Activated CD4-positive, alpha-beta T cell treated with anti-CD3 and anti-CD28 coated beads for 36 hours (primary cell): Measurements from ENCODE around the gene AKAP6. TPM values are rescaled to one million over a fixed set of nuclear protein-coding genes. Genes with fewer than 3 reads are reported as not detected.

ENCODE experiments used
- ATAC-seq: fragments of 200-7000 bp; cut with Tn5 transposase; one replicate; pipeline ENCODE4 v1.10.0; 2021; ENCODE audit warnings: mild to moderate bottlenecking, moderate library complexity
- CTCF ChIA-PET: fragments of 350-600 bp; sonication (Branson Sonifier 250); formaldehyde crosslinking; loops from one replicate; lab custom pipeline; 2021; ENCODE audit warnings: antibody characterized with exemption; lab: Charles Lee
- POLR2A ChIA-PET: fragments of 350-600 bp; sonication (Branson Sonifier 250); formaldehyde crosslinking; loops from one replicate; lab custom pipeline; 2021; ENCODE audit warnings: antibody characterized with exemption, inconsistent platforms; lab: Charles Lee
- DNase-seq: peaks from one replicate; pipeline ENCODE4 v3.0.0-alpha.2; 2020
- H3K27ac Mint-ChIP-seq: one replicate; pipeline ENCODE4 v1.8.0; 2021; ENCODE audit warnings: mixed read lengths
- H3K27me3 Mint-ChIP-seq: one replicate; pipeline ENCODE4 v1.8.0; 2021; ENCODE audit warnings: mixed read lengths
- H3K36me3 Mint-ChIP-seq: one replicate; pipeline ENCODE4 v1.8.0; 2021; ENCODE audit warnings: low read depth, mixed read lengths
- H3K4me1 Mint-ChIP-seq: one replicate; pipeline ENCODE4 v1.8.0; 2021; ENCODE audit warnings: mixed read lengths
- H3K4me3 Mint-ChIP-seq: one replicate; pipeline ENCODE4 v1.8.0; 2021; ENCODE audit warnings: mild to moderate bottlenecking, moderate library complexity, mixed read lengths
- H3K9me3 Mint-ChIP-seq: one replicate; pipeline ENCODE4 v1.8.0; 2021; ENCODE audit warnings: low read depth, mixed read lengths
- intact Hi-C, 2 experiments: fragments of 100-400 bp; cut with DNase I in 1 of 2; cut with micrococcal nuclease in 1 of 2; formaldehyde crosslinking; loops; one replicate each; pipeline versions ENCODE4 v1.14.2 to v1.15.1; 2022 to 2024; cut with DNase I, micrococcal nuclease
- total RNA-seq, 2 experiments: library from RNA; stranded (reverse); gene quantifications; one replicate each; pipeline ENCODE4 v1.2.3, GENCODE V29; 2021

AKAP6 gene
- total RNA-seq, 2 experiments from 2014 or later = 1.1 to 2.0 TPM

GRCh38 chr14:32472512-32473463 lies 143.7 kb downstream of the AKAP6 start:
- ChIA-PET POLR2A (no interaction called here), CTCF (interaction anchor here (1.4 kb wide), 1 partner anchor 45 kb away, joined by 3 read pairs; no protein-coding TSS in a partner anchor)
- H3K9me3 Mint-ChIP-seq = no peaks in the 10 kb centered on the region
- intact Hi-C loops = no loop called here
- H3K27ac Mint-ChIP-seq = no peak overlapping the region
- no peaks in the 10 kb centered on the region for H3K4me1 Mint-ChIP-seq
- ATAC-seq (no peak), DNase-seq (no peak)
- no peaks in the 10 kb centered on the region for H3K36me3 Mint-ChIP-seq
- H3K27me3 Mint-ChIP-seq = peaks cover 4% of the 10 kb centered on the region
- no peak overlapping the region for H3K4me3 Mint-ChIP-seq

GRCh38 chr14:32473464-32473855 lies 144.4 kb downstream of the AKAP6 start:
- no peak overlapping the region for H3K4me3 Mint-ChIP-seq
- DNase-seq (no peak), ATAC-seq (no peak)
- ChIA-PET POLR2A (no interaction called here), CTCF (interaction anchor here (1.4 kb wide), 1 partner anchor 46 kb away, joined by 3 read pairs; no protein-coding TSS in a partner anchor)
- H3K36me3 Mint-ChIP-seq = no peaks in the 10 kb centered on the region
- peaks cover 4% of the 10 kb centered on the region for H3K27me3 Mint-ChIP-seq
- no peaks in the 10 kb centered on the region for H3K4me1 Mint-ChIP-seq
- intact Hi-C loops = no loop called here
- no peaks in the 10 kb centered on the region for H3K9me3 Mint-ChIP-seq
- H3K27ac Mint-ChIP-seq = no peak overlapping the region

DNA sequence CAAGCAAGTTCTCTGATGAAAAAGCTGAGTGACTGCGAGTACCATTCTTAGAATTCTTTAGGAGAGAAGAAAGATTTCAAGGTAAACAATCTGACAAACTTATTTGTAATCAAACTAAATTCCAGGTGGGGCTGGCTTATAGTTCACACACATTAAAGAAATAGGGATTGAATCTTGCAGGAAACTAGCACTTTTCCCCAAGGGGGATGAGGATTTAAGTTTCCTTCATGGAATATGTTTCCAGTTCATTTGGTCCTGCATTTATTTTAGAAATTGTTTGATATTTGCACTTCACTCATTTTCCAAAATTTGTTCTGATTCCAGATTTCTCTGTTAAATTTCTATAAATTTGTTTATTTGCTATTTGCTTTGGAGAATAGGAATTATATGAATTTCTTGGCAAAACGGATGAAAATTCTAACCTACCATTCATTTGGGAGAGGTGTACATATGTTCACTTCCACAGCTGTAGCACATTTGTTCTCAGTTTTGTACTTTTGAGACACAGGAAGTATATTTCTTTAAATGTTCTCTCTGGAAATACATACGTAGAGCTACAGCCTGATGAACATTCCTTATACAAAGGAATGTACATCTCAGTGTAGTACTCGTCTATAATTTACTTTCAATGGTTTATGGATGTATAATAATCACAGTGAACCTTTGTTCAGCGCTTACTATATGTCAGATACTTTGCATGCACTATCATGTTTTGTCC lies 145.5 kb downstream of the AKAP6 start:
- Mint-ChIP-seq H3K36me3 (no peaks in the 10 kb centered on the region), H3K4me3 (no peak overlapping the region), H3K9me3 (no peaks in the 10 kb centered on the region), H3K27me3 (peaks cover 2% of the 10 kb centered on the region), H3K4me1 (no peaks in the 10 kb centered on the region), H3K27ac (no peak overlapping the region)
- ChIA-PET POLR2A (interaction anchor here (0.6 kb wide), 1 partner anchor 63 kb away, joined by 5 read pairs; no protein-coding TSS in a partner anchor), CTCF (no interaction called here)
- DNase-seq = no peak
- intact Hi-C loops = no loop called here
- ATAC-seq = no peak

DNA sequence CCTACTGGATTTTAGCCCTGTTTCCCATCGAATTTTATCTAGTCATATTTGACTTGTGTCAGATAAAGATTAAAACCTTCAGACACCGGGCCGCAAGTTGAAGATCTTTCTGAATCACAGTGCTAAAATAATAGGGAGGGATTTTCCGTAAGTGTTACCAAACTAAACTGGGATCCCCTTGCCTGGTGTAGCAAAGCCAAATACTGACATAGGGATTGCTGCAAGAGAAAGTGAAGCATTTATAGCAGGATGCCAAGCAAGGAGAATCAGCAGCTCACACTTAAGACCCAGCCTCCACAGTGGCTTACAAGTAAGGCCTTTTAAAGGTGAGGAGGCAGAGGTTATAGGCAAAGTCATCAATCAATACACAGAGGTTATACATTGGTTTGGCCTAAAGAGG lies 147.4 kb downstream of the AKAP6 start:
- ATAC-seq (no peak), DNase-seq (no peak)
- CTCF ChIA-PET = no interaction called here
- Mint-ChIP-seq H3K9me3 (no peaks in the 10 kb centered on the region), H3K36me3 (no peaks in the 10 kb centered on the region), H3K4me3 (no peak overlapping the region), H3K27me3 (peaks cover 2% of the 10 kb centered on the region), H3K27ac (no peak overlapping the region), H3K4me1 (no peaks in the 10 kb centered on the region)
- POLR2A ChIA-PET = interaction anchor here (0.7 kb wide), 1 partner anchor 169 kb away, joined by 3 read pairs; no protein-coding TSS in a partner anchor
- intact Hi-C loops = no loop called here

DNA sequence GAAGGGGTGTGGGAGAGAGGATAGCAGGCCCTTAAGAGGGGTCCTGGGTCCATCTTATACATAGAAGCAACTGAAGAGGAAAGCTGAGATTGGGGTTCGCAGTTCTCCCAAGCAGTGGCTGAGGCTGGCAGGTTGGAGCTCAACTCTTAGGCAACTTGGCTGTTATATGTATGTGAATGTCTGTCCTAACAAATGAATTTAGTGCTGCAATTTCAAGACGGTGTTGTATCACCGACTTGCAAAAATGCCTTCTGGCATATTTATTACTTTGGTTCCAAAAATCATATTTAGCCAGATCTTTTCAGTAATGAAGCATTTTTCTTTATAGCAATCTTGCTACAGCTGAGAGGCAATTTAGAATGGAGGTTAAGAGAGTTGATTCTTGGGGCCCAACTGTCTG lies 148.3 kb downstream of the AKAP6 start:
- H3K4me3 Mint-ChIP-seq = no peak overlapping the region
- peaks cover 2% of the 10 kb centered on the region for H3K27me3 Mint-ChIP-seq
- H3K36me3 Mint-ChIP-seq = no peaks in the 10 kb centered on the region
- H3K9me3 Mint-ChIP-seq = no peaks in the 10 kb centered on the region
- H3K27ac Mint-ChIP-seq = no peak overlapping the region
- CTCF ChIA-PET = interaction anchor here (1.2 kb wide), 1 partner anchor 25 kb away, joined by 3 read pairs; no protein-coding TSS in a partner anchor
- intact Hi-C loops = no loop called here
- ATAC-seq (no peak), DNase-seq (no peak)
- H3K4me1 Mint-ChIP-seq = no peaks in the 10 kb centered on the region
- POLR2A ChIA-PET = interaction anchor here (0.6 kb wide), 1 partner anchor 1936 kb away, joined by 7 read pairs; no protein-coding TSS in a partner anchor

DNA sequence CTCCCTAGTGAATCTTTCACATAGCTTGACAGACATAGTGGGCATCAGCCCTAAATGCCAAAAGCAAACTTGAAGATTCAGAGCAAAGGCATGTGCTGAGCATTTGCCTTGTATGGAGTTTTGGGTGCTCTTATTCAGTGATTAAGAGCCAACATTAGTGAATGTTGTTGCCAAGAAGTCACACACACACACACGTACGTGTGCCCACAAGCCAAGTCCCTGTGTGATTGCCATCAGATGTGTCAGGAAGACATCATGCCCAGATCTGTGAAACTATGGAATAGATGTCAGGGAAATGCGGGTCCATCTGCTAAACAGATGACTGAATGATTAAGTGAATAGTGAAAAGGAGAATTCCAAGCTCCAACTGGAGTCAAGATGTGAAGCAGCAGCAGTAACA lies 149.0 kb downstream of the AKAP6 start:
- POLR2A ChIA-PET = no interaction called here
- DNase-seq = no peak
- Mint-ChIP-seq H3K27me3 (peaks cover 2% of the 10 kb centered on the region), H3K4me3 (no peak overlapping the region), H3K36me3 (no peaks in the 10 kb centered on the region), H3K9me3 (no peaks in the 10 kb centered on the region), H3K4me1 (no peaks in the 10 kb centered on the region), H3K27ac (no peak overlapping the region)
- ATAC-seq = no peak
- CTCF ChIA-PET = interaction anchor here (1.0 to 1.2 kb wide), 2 partner anchors 10 to 24 kb away, joined by 3 read pairs; no protein-coding TSS in a partner anchor
- intact Hi-C loops = no loop called here

DNA sequence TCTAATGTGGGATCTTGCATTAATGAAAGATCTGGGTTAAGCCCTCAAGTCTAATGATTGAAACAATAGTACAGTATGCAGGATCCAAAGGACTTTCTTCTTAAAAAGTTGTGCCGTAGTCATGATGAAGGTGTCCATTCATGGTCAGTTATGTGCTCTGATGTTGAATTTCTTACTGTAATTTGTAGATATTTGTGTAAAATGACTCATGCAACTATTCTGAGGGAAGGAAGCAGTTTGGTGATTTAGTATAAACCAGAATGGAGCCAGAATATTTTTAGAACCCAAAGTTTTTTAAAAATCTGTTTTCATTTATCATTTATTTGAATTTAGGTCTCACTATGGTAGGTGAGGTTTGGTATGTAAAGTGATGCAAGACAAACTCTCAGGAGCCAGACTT lies 151.2 kb downstream of the AKAP6 start:
- CTCF ChIA-PET = no interaction called here
- POLR2A ChIA-PET = no interaction called here
- DNase-seq = no peak
- no peak for ATAC-seq
- Mint-ChIP-seq H3K27me3 (no peaks in the 10 kb centered on the region), H3K4me1 (no peaks in the 10 kb centered on the region), H3K27ac (no peak overlapping the region), H3K36me3 (no peaks in the 10 kb centered on the region), H3K4me3 (no peak overlapping the region), H3K9me3 (no peaks in the 10 kb centered on the region)
- intact Hi-C loops = no loop called here

DNA sequence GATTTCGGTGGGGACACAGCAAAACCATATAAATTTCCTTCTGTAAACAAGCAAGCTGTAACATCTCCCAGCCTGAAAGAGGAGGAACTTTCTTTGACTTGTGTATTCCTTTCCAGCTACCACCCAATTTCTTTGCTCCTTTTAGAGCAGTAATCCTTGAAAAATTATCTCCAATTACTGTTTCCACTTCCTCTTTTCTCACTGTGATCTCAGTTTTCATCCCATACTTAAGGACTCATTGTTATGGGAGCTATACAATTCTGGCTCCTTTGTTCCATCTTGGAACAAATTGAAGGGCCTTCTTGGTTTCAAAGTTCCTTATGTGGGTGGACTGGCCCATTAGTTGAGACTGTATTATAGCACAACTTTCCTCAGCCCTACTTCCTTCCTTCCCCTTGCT lies 152.6 kb downstream of the AKAP6 start:
- intact Hi-C loops = no loop called here
- no peaks in the 10 kb centered on the region for H3K27me3 Mint-ChIP-seq
- ATAC-seq = no peak
- ChIA-PET CTCF (no interaction called here), POLR2A (no interaction called here)
- no peak overlapping the region for H3K4me3 Mint-ChIP-seq
- peaks cover 6% of the 10 kb centered on the region for H3K9me3 Mint-ChIP-seq
- H3K27ac Mint-ChIP-seq = no peak overlapping the region
- no peak for DNase-seq
- peaks cover 2% of the 10 kb centered on the region for H3K36me3 Mint-ChIP-seq
- H3K4me1 Mint-ChIP-seq = no peaks in the 10 kb centered on the region

GRCh38 chr14:32491416-32492016 lies 162.4 kb downstream of the AKAP6 start:
- peaks cover 2% of the 10 kb centered on the region for H3K9me3 Mint-ChIP-seq
- ChIA-PET POLR2A (no interaction called here), CTCF (no interaction called here)
- no peak overlapping the region for H3K27ac Mint-ChIP-seq
- H3K36me3 Mint-ChIP-seq = no peaks in the 10 kb centered on the region
- DNase-seq (no peak), ATAC-seq (no peak)
- no peak overlapping the region for H3K4me3 Mint-ChIP-seq
- peaks cover 5% of the 10 kb centered on the region for H3K27me3 Mint-ChIP-seq
- intact Hi-C loops = no loop called here
- H3K4me1 Mint-ChIP-seq = no peaks in the 10 kb centered on the region

DNA sequence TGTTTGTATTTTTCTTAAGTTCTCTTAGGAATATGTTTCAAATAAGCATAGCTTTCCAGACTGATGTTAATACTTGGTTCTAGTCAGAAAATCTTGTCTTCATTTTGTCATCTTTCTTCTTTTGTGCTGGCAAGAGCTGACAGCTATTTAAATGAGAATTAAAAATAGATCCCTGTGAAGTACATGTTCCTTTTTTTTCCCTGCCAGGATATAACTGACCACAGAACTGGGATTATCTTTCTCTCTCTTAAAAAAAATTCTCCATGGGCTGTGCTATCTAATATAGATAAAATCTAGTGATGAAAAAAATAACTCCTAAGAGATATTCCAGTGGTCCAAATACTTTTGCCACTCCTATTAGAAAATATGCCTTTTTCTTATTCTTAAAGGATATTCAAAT lies 163.4 kb downstream of the AKAP6 start:
- H3K27ac Mint-ChIP-seq = no peak overlapping the region
- DNase-seq (no peak), ATAC-seq (no peak)
- H3K4me3 Mint-ChIP-seq = no peak overlapping the region
- peaks cover 9% of the 10 kb centered on the region for H3K27me3 Mint-ChIP-seq
- CTCF ChIA-PET = no interaction called here
- intact Hi-C loops = no loop called here
- POLR2A ChIA-PET = no interaction called here
- H3K36me3 Mint-ChIP-seq = no peaks in the 10 kb centered on the region
- no peaks in the 10 kb centered on the region for H3K4me1 Mint-ChIP-seq
- no peaks in the 10 kb centered on the region for H3K9me3 Mint-ChIP-seq

DNA sequence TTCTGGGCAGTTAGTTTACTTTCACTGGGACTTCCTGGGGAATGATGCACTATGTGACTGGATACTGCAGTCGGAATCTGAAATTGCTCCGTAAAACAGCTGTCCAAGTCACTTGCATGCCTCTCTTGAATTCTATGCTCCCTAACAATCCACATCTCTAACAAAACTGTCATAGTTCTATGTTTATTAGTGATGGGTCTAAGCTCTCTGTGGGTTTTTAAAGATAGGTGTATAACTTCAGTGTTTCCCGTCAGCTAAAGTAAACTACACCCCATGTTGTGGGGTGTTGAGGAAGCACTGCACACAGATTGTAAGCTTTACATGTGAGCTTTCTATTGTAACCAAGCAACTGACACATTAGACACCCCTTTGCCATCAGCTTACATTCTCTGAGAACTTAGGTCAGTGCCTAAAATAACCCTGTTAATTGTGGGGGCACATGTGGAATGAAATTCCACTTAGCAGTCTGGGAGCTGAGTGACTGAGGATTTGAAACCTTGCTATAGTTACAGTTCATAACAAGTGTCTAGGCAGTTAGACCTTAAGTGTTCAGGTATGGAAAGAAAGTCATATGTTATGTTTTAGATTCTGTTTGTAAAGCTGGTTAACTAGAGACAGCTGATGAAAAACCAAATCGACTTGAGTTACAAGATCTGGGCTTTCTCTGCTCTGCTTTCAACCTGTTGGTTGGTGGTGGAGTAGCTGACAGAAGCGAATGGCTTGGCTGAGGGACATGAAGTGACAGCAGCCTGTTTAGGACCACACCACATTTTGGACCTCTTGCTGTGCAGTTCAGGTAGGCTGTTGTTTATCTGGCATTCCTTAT lies 165.7 kb downstream of the AKAP6 start:
- Mint-ChIP-seq H3K4me3 (no peak overlapping the region), H3K4me1 (no peaks in the 10 kb centered on the region), H3K27me3 (peaks cover 8% of the 10 kb centered on the region), H3K27ac (no peak overlapping the region), H3K9me3 (no peaks in the 10 kb centered on the region), H3K36me3 (no peaks in the 10 kb centered on the region)
- CTCF ChIA-PET = no interaction called here
- no peak for DNase-seq
- POLR2A ChIA-PET = no interaction called here
- ATAC-seq = no peak
- intact Hi-C loops = no loop called here
